GM10266 (cell line): ENCODE data around the gene PPP1R12C.

ENCODE experiments used
- DNase-seq: peaks from one replicate; pipeline ENCODE4 v3.0.0; 2012; ENCODE audit errors: extremely low spot score
- CTCF ChIP-seq: IDR thresholded peaks from 2 replicates; pipeline ENCODE4 v1.5.1; 2012; ENCODE audit warnings: mild to moderate bottlenecking, low read depth; ENCODE audit not compliant: control insufficient read depth, insufficient read depth; ENCODE audit errors: missing control alignments

PPP1R12C gene

GRCh38 chr19:55090564-55090963, 26.9 kb downstream of the PPP1R12C start:
- TF ChIP-seq CTCF = no peak
- DNase-seq = no peak

DNA sequence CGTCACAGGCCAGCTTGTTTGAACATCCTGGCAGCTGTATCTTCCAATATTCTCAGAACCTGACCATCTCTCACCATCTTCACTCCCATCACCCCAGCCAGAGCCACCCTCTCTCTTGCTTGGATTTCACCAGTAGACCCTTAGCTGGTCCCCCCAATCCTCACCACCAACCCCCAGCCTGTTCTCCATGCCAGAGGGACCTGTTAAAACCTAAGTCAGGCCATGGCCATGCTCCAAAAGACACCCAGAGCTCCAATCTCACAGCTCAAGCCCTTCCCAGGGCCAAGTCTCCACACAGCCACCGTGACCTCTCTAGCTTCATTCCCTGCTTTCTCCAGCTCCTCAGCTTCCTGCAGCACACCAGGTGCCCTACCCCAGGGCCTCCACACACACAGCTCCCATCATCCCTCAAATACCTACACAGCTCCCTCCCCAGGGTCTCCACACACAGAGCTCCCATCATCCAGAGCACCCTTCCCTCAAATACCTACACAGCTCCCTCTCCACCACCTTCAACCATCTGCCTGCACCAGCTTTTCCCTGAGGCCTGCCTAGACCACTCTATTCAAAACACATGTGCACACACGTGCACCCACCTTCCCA, 28.0 kb downstream of the PPP1R12C start:
- TF ChIP-seq CTCF = no peak
- no peak for DNase-seq

GRCh38 chr19:55088543-55089341, 28.7 kb downstream of the PPP1R12C start:
- TF ChIP-seq CTCF = peak; percentile 71
- DNase-seq = peak; percentile 88

GRCh38 chr19:55088021-55088451, 29.4 kb downstream of the PPP1R12C start:
- DNase-seq = no peak

DNA sequence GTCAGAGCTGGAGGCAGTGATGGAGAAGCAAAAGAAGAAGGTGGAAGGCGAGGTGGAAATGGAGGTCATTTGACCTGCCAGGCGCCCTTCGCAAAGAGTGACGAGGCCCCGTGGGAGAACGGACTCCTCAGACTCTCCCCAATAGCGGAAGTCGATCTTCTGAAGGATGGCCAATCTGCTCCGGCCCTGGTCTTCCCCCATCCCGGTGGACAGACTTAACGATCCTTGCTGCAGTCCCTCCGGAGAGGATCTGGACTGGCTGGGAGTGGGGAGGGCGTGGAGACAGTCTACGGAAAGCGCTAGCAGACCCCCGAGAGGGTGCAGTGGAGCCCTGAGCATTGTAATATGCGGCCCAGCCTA, 29.9 kb downstream of the PPP1R12C start:
- DNase-seq = no peak
- TF ChIP-seq CTCF = no peak

More at GRCh38 chr19:55088021-55088451, 29.4 kb downstream of the PPP1R12C start:
- TF ChIP-seq CTCF = no peak

- peak; percentile 82 for DNase-seq
- no peak for TF ChIP-seq CTCF
These were observed 30.5 kb downstream of the PPP1R12C start for GRCh38 chr19:55086730-55087541.
